Erythroblast (primary cell): ENCODE measurements around the gene NR3C2.

Source experiments
- GATA1 ChIP-seq: IDR thresholded peaks from 2 replicates; pipeline ENCODE4 v1.6.1; 2011; ENCODE audit warnings: low read depth, mild to moderate bottlenecking, control low read depth, low read length, moderate library complexity
- POLR2A ChIP-seq: IDR thresholded peaks from 2 replicates; pipeline ENCODE4 v1.6.1; 2011; ENCODE audit warnings: mild to moderate bottlenecking, low read length

GRCh38 chr4:148235809-148236208 is 206.4 kb downstream of the NR3C2 start:
- TF ChIP-seq POLR2A, result no peak
- TF ChIP-seq GATA1, result no peak
